Measurements from ENCODE around the gene PHF2. TPM values are rescaled to one million over a fixed set of nuclear protein-coding genes. Genes with fewer than 3 reads are reported as not detected.
A peak's percentile ranks its signal among the peaks of the same experiment; 100 is the strongest.

The PHF2 gene
- total RNA-seq, 4 donors from 2014 or later: 21.1 to 38.2 (median 21.3) TPM

- Histone ChIP-seq H3K36me3 (no peaks in the 10 kb centered on the region), H3K9me3 (no peaks in the 10 kb centered on the region), H3K27ac (no peak overlapping the region), H3K4me1 (peaks cover 18 to 47% (median 25%) of the 10 kb centered on the region in 4 donors), H3K4me3 (no peak overlapping the region), H3K27me3 (no peaks in the 10 kb centered on the region)
- WGBS, 2 donors (ENCODE audit: low coverage in 1 of 2): 91% methylated on average over 8 of the region's 8 CpGs; no CpG with 5 or more reads in 1 of the 2 donors
- in situ Hi-C loops (cut with MboI; ENCODE audit: low pct_ligation_motif_present in 1 of 4, low pct_unique_long_range_greater_than_20kb in 1 of 4, low sequenced_read_pairs in 3 of 4) (no loop called here), intact Hi-C loops (cut with DNase I; ENCODE audit: low total_unique reads) (no loop called here)
- no peak for TF ChIP-seq POLR2AphosphoS5 (IDR thresholded peaks at IDR 0.05)
- TF ChIP-seq CTCF (IDR thresholded peaks at IDR 0.05): no peak
- TF ChIP-seq EP300 (IDR thresholded peaks at IDR 0.05; ENCODE audit: low read depth): no peak
- no peak for TF ChIP-seq POLR2A (IDR thresholded peaks at IDR 0.05)
- DNase-seq: no peak
Measured at GRCh38 chr9:93590609-93591234, 14.3 kb downstream of the PHF2 start.

- in situ Hi-C loops (cut with MboI; ENCODE audit: low pct_ligation_motif_present in 1 of 4, low pct_unique_long_range_greater_than_20kb in 1 of 4, low sequenced_read_pairs in 3 of 4) (no loop called here), intact Hi-C loops (cut with DNase I; ENCODE audit: low total_unique reads) (no loop called here)
- WGBS, 2 donors (ENCODE audit: low coverage in 1 of 2): 80 to 84% methylated on average over 11 to 13 of the region's 13 CpGs
- Histone ChIP-seq H3K9me3 (no peaks in the 10 kb centered on the region), H3K36me3 (no peaks in the 10 kb centered on the region), H3K27me3 (no peaks in the 10 kb centered on the region), H3K4me3 (no peak overlapping the region), H3K27ac (no peak overlapping the region), H3K4me1 (peaks cover 18 to 47% (median 25%) of the 10 kb centered on the region in 4 donors)
- DNase-seq: no peak
- no peak for TF ChIP-seq EP300 (IDR thresholded peaks at IDR 0.05; ENCODE audit: low read depth)
- no peak for TF ChIP-seq CTCF (IDR thresholded peaks at IDR 0.05)
- no peak for TF ChIP-seq POLR2AphosphoS5 (IDR thresholded peaks at IDR 0.05)
- no peak for TF ChIP-seq POLR2A (IDR thresholded peaks at IDR 0.05)
Measured at GRCh38 chr9:93591301-93592007, 15.1 kb downstream of the PHF2 start.

GRCh38 chr9:93592008-93592642 lies 15.7 kb downstream of the PHF2 start:
- intact Hi-C loops (cut with DNase I; ENCODE audit: low total_unique reads) (no loop called here), in situ Hi-C loops (cut with MboI; ENCODE audit: low pct_ligation_motif_present in 1 of 4, low pct_unique_long_range_greater_than_20kb in 1 of 4, low sequenced_read_pairs in 3 of 4) (no loop called here)
- Histone ChIP-seq H3K4me3 (no peak overlapping the region), H3K9me3 (no peaks in the 10 kb centered on the region), H3K27ac (no peak overlapping the region), H3K4me1 (peaks cover 18 to 47% (median 25%) of the 10 kb centered on the region in 4 donors), H3K27me3 (no peaks in the 10 kb centered on the region), H3K36me3 (no peaks in the 10 kb centered on the region)
- 90% methylated on average over 8 of the region's 8 CpGs; no CpG with 5 or more reads in 1 of the 2 donors for WGBS, 2 donors (ENCODE audit: low coverage in 1 of 2)
- DNase-seq: no peak
- TF ChIP-seq CTCF (IDR thresholded peaks at IDR 0.05) (no peak), EP300 (IDR thresholded peaks at IDR 0.05; ENCODE audit: low read depth) (no peak), POLR2A (IDR thresholded peaks at IDR 0.05) (no peak), POLR2AphosphoS5 (IDR thresholded peaks at IDR 0.05) (no peak)

- no peak for DNase-seq
- peaks cover 18 to 47% (median 25%) of the 10 kb centered on the region in 4 donors for H3K4me1 ChIP-seq
Measured at GRCh38 chr9:93592643-93593021, 16.2 kb downstream of the PHF2 start.

More at GRCh38 chr9:93592643-93593021, 16.2 kb downstream of the PHF2 start:
- in situ Hi-C loops (cut with MboI; ENCODE audit: low pct_ligation_motif_present in 1 of 4, low pct_unique_long_range_greater_than_20kb in 1 of 4, low sequenced_read_pairs in 3 of 4) (no loop called here), intact Hi-C loops (cut with DNase I; ENCODE audit: low total_unique reads) (no loop called here)
- Histone ChIP-seq H3K36me3 (no peaks in the 10 kb centered on the region), H3K27me3 (no peaks in the 10 kb centered on the region), H3K4me3 (no peak overlapping the region), H3K9me3 (no peaks in the 10 kb centered on the region), H3K27ac (peak overlapping the region in 2 of 4 donors; percentile 67 to 71)
- WGBS, 2 donors (ENCODE audit: low coverage in 1 of 2): 82% methylated on average over 2 of the region's 2 CpGs; no CpG with 5 or more reads in 1 of the 2 donors
- TF ChIP-seq POLR2A (IDR thresholded peaks at IDR 0.05): no peak
- no peak for TF ChIP-seq EP300 (IDR thresholded peaks at IDR 0.05; ENCODE audit: low read depth)
- no peak for TF ChIP-seq POLR2AphosphoS5 (IDR thresholded peaks at IDR 0.05)
- peak in 3 of 5 experiments; percentile 6 to 32 (median 11) for TF ChIP-seq CTCF (IDR thresholded peaks at IDR 0.05)
